ENCODE results near the gene PITX3.

DNA sequence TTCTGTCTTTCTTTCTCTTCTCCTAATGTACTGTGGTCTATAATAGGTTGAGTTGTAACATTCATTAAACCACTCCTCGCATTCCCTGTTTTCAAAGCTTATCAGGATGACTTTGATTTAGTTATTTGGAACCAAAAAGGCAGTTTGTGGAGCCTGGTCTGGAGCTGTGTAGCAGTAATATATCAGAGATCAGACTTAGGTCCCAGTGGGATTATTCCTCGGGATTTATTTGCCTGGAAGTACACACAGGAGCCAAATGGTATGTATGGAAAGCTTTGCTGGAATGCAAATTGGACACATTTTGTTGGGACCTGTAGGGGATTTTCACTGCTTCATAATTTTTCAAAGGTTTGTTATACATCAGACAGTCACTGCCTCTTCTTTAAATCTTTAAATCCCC lies 44.9 kb upstream of the PITX3 start:
- TF ChIP-seq, protein P1, sequence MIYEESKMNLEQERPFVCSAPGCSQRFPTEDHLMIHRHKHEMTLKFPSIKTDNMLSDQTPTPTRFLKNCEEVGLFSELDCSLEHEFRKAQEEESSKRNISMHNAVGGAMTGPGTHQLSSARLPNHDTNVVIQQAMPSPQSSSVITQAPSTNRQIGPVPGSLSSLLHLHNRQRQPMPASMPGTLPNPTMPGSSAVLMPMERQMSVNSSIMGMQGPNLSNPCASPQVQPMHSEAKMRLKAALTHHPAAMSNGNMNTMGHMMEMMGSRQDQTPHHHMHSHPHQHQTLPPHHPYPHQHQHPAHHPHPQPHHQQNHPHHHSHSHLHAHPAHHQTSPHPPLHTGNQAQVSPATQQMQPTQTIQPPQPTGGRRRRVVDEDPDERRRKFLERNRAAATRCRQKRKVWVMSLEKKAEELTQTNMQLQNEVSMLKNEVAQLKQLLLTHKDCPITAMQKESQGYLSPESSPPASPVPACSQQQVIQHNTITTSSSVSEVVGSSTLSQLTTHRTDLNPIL (CRISPR knock-in tag; IDR thresholded peaks at IDR 0.05): no peak
- TF ChIP-seq ZNF766 (CRISPR knock-in tag; conservative IDR thresholded peaks at IDR 0.05) (no peak), SIN3A (IDR thresholded peaks at IDR 0.05; ENCODE audit: borderline replicate concordance in 2 of 2, control insufficient read depth in 1 of 2, low read depth in 2 of 2, low read length in 2 of 2) (no peak), POLR2AphosphoS2 (IDR thresholded peaks at IDR 0.05; ENCODE audit: low read length) (no peak), NUFIP1 (IDR thresholded peaks at IDR 0.05; ENCODE audit: partially characterized antibody) (no peak)
